Measurements from ENCODE around the gene TMC2. TPM values are rescaled to one million over a fixed set of nuclear protein-coding genes. Genes with fewer than 3 reads are reported as not detected.

TMC2 gene
- total and polyA plus RNA-seq, 2 of the 4 experiments (the other 2 are of a cell fraction), result not detected

GRCh38 chr20:2538931-2539720 lies 2.8 kb downstream of the TMC2 start:
- H3K9me3 ChIP-seq (ENCODE audit: control insufficient read depth, insufficient read depth, low read length), result no peaks in the 10 kb centered on the region
- no peak overlapping the region for H3K9ac ChIP-seq (ENCODE audit: low read depth, low read length)
- no peak overlapping the region for H3K4me2 ChIP-seq (ENCODE audit: low read depth, low read length)
- CTCF ChIA-PET, result no interaction called here
- no peak overlapping the region for H2BK120ac ChIP-seq (ENCODE audit: low read depth, low read length)
- no peak overlapping the region for H3K18ac ChIP-seq (ENCODE audit: low read depth, low read length)
- in situ Hi-C loops (cut with MboI; ENCODE audit: low sequenced_read_pairs), result no loop called here
- ATAC-seq (ENCODE audit: low read depth) (no peak), DNase-seq (no peak)
- intact Hi-C loops (cut with micrococcal nuclease), result loop anchor here (5.0 kb wide), 1 partner anchor 43 kb away; no protein-coding TSS in a partner anchor
- no TSS peak for BruUV-seq (replicated peaks)
- H3K14ac ChIP-seq (replicated peaks; ENCODE audit: low read depth, low read length), result no peak overlapping the region
- H3K56ac ChIP-seq (ENCODE audit: extremely low read depth, insufficient read depth, low read length), result no peak overlapping the region
- no peak overlapping the region for H2AK9ac ChIP-seq (replicated peaks; ENCODE audit: low read depth, low read length, poor library complexity)
- POLR2A ChIA-PET (ENCODE audit: unreplicated experiment), result no interaction called here
- H3K27me3 ChIP-seq (ENCODE audit: control insufficient read depth, insufficient read depth, low read length), result peaks cover 49% of the 10 kb centered on the region
- no peak overlapping the region for H4K8ac ChIP-seq (ENCODE audit: low read depth in 2 of 2, low read length in 2 of 2)
- no peak overlapping the region for H3K23ac ChIP-seq (ENCODE audit: low read depth, low read length)
- no peak overlapping the region for H2BK5ac ChIP-seq (ENCODE audit: low read depth, low read length, poor library complexity, severe bottlenecking)
- H2AK5ac ChIP-seq (ENCODE audit: low read depth, low read length), result no peak overlapping the region
- no peak overlapping the region for H4K5ac ChIP-seq (ENCODE audit: low read depth, low read length)
- no peak overlapping the region for H3K4me3 ChIP-seq (ENCODE audit: insufficient read depth, low read depth, low read length)
- H3K27ac ChIP-seq (ENCODE audit: insufficient read depth, low read length), result no peak overlapping the region
- H2AFZ ChIP-seq (replicated peaks; ENCODE audit: low read length, poor library complexity), result no peak overlapping the region
- no peaks in the 10 kb centered on the region for H3K79me1 ChIP-seq (ENCODE audit: low read depth in 1 of 2, low read length in 2 of 2)
- no peaks in the 10 kb centered on the region for H4K20me1 ChIP-seq (ENCODE audit: insufficient read depth, low read length)
- H3K4ac ChIP-seq (ENCODE audit: low read depth, low read length), result no peak overlapping the region
- no peak overlapping the region for H2BK15ac ChIP-seq (ENCODE audit: low read depth, low read length)
- no peak overlapping the region for H4K91ac ChIP-seq (ENCODE audit: insufficient read depth, low read depth, low read length)
- no peaks in the 10 kb centered on the region for H3K4me1 ChIP-seq (ENCODE audit: control insufficient read depth, insufficient read depth, low read length)
- H2BK20ac ChIP-seq (ENCODE audit: low read depth, low read length), result no peak overlapping the region
- no peaks in the 10 kb centered on the region for H3K36me3 ChIP-seq (ENCODE audit: control insufficient read depth, insufficient read depth, low read length)
- dilution Hi-C loops (cut with HindIII; ENCODE audit: low sequenced_read_pairs, unreplicated experiment), result no loop called here
- 20% methylated on average over 1 of the region's 8 CpGs; no CpG with 5 or more reads in 1 of the 2 experiments for WGBS, 2 experiments (ENCODE audit: extremely low coverage in 2 of 2, insufficient read length in 1 of 2)
- TF ChIP-seq RAD21 (IDR thresholded peaks at IDR 0.05; ENCODE audit: low read length) (no peak), USF2 (IDR thresholded peaks at IDR 0.05; ENCODE audit: low read depth, low read length) (no peak), MXI1 (IDR thresholded peaks at IDR 0.05; ENCODE audit: borderline replicate concordance, low read depth, low read length) (no peak), FOS (IDR thresholded peaks at IDR 0.05; ENCODE audit: low read depth, low read length) (no peak), RFX5 (IDR thresholded peaks at IDR 0.05; ENCODE audit: low read depth, low read length) (no peak), NFE2L2 (IDR thresholded peaks at IDR 0.05; ENCODE audit: low read depth, low read length) (no peak), BHLHE40 (IDR thresholded peaks at IDR 0.05; ENCODE audit: low read depth, low read length) (no peak), CHD1 (IDR thresholded peaks at IDR 0.05; ENCODE audit: low read depth, low read length) (no peak), CTCF (conservative IDR thresholded peaks at IDR 0.05; ENCODE audit: low read depth, low read length) (no peak), CEBPB (IDR thresholded peaks at IDR 0.05; ENCODE audit: low read depth, low read length) (no peak)
- no peaks in the 10 kb centered on the region for H3K9me1 ChIP-seq (ENCODE audit: insufficient read depth, low read length)
